OCI-LY1 (cell line): ENCODE data around the gene RTKN.
A peak's percentile ranks its signal among the peaks of the same experiment; 100 is the strongest.

Source experiments
- H2AFZ ChIP-seq: fragments of 200-600 bp; sonication (generic), shearing (Covaris generic); 2 replicates; pipeline ENCODE4 v1.6.0; 2014; ENCODE audit warnings: antibody characterized with exemption, mild to moderate bottlenecking, low read length
- H3F3A ChIP-seq: fragments of 200-600 bp; sonication (generic), shearing (Covaris generic); 2 replicates; pipeline ENCODE4 v1.6.0; 2014; ENCODE audit warnings: mild to moderate bottlenecking, antibody characterized with exemption, low read length, moderate library complexity; ENCODE audit not compliant: insufficient read depth
- H3K27ac ChIP-seq: fragments of 200-600 bp; sonication (generic); 2 replicates; pipeline ENCODE4 v1.5.1; 2014; ENCODE audit warnings: low read length, mixed run types, mild to moderate bottlenecking, low read depth; ENCODE audit not compliant: poor library complexity, severe bottlenecking
- H3K27me3 ChIP-seq: fragments of 200-600 bp; sonication (generic); 2 replicates; pipeline ENCODE4 v1.6.0; 2014; ENCODE audit warnings: antibody characterized with exemption, mild to moderate bottlenecking, low read length, moderate library complexity; ENCODE audit not compliant: insufficient read depth
- H3K36me3 ChIP-seq: fragments of 200-600 bp; sonication (generic); 2 replicates; pipeline ENCODE4 v1.6.1; 2014; ENCODE audit warnings: mild to moderate bottlenecking, antibody characterized with exemption, low read length, moderate library complexity, mixed read lengths; ENCODE audit not compliant: insufficient read depth
- H3K4me1 ChIP-seq: fragments of 200-600 bp; sonication (generic); 2 replicates; pipeline ENCODE4 v1.5.1; 2014; ENCODE audit warnings: mild to moderate bottlenecking, low read length, moderate library complexity; ENCODE audit not compliant: insufficient read depth, severe bottlenecking
- H3K4me2 ChIP-seq: fragments of 200-600 bp; sonication (generic), shearing (Covaris generic); 2 replicates; pipeline ENCODE4 v1.6.1; 2014; ENCODE audit warnings: low read length
- H3K4me3 ChIP-seq: fragments of 200-600 bp; sonication (generic); 2 replicates; pipeline ENCODE4 v1.5.1; 2014; ENCODE audit warnings: low read length, low read depth, mild to moderate bottlenecking, mixed read lengths; ENCODE audit not compliant: poor library complexity, severe bottlenecking
- H3K79me2 ChIP-seq: fragments of 200-600 bp; shearing (Covaris generic); 2 replicates; pipeline ENCODE4 v1.6.1; 2016; ENCODE audit warnings: mixed run types, low read length, mixed read lengths; ENCODE audit not compliant: insufficient read depth
- H3K9ac ChIP-seq: fragments of 200-600 bp; sonication (generic), shearing (Covaris generic); 2 replicates; pipeline ENCODE4 v1.6.1; 2014; ENCODE audit warnings: mild to moderate bottlenecking, low read length, mixed read lengths
- H3K9me2 ChIP-seq: fragments of 200-600 bp; sonication (generic), shearing (Covaris generic); 2 replicates; pipeline ENCODE4 v1.6.1; 2014; ENCODE audit warnings: low read depth, mild to moderate bottlenecking, low read length, mixed read lengths
- H3K9me3 ChIP-seq: fragments of 200-600 bp; shearing (Covaris generic); 2 replicates; pipeline ENCODE4 v1.6.1; 2014; ENCODE audit warnings: low read length, mixed read lengths
- H4K20me1 ChIP-seq: fragments of 200-600 bp; sonication (generic), shearing (Covaris generic); 2 replicates; pipeline ENCODE4 v1.6.0; 2016; ENCODE audit warnings: mild to moderate bottlenecking, low read length; ENCODE audit not compliant: insufficient read depth
- EZH2 ChIP-seq: fragments of 200-600 bp; sonication (generic), shearing (Covaris generic); IDR thresholded peaks from 2 replicates; pipeline ENCODE4 v1.8.0; 2017; ENCODE audit warnings: borderline replicate concordance, mixed run types, mild to moderate bottlenecking, antibody characterized with exemption, low read length, moderate library complexity, mixed read lengths
- TF ChIP-seq, protein P1 (sequence below): fragments of 200-600 bp; sonication (generic), shearing (Covaris generic); IDR thresholded peaks from 2 replicates; pipeline ENCODE4 v1.5.1; 2017; ENCODE audit warnings: mild to moderate bottlenecking, antibody characterized with exemption, low read length, moderate library complexity, mixed read lengths

RTKN gene

DNA sequence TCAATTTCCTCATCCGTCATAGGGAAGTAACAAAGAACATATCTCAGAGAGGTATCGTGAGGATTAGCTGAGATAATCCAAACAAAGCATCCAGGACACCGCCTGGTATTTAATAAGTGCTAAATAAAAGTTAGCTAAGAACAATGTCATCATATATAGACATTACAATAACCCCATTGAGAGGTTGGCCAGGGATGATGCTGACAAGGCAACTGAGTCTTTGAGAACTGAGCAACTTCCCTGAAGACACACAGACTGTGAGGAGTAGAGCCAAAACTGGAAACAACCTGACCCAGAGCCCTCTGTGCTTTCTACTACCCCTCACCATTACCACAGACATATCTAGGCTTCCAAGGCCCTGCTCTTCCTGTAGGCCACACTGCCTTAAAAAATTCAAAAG, 60.0 kb downstream of the RTKN start:
- Histone ChIP-seq H4K20me1 (no peaks in the 10 kb centered on the region), H3K4me1 (peaks cover 11% of the 10 kb centered on the region), H3K4me3 (no peak overlapping the region), H3K9ac (no peak overlapping the region), H3F3A (no peaks in the 10 kb centered on the region), H3K27me3 (no peaks in the 10 kb centered on the region), H3K36me3 (peaks cover 20% of the 10 kb centered on the region; the same call in 1 of the 2 replicates), H2AFZ (no peak overlapping the region), H3K27ac (no peak overlapping the region), H3K9me2 (no peaks in the 10 kb centered on the region), H3K4me2 (no peak overlapping the region), H3K9me3 (no peaks in the 10 kb centered on the region), H3K79me2 (no peaks in the 10 kb centered on the region)
- TF ChIP-seq, protein P1, sequence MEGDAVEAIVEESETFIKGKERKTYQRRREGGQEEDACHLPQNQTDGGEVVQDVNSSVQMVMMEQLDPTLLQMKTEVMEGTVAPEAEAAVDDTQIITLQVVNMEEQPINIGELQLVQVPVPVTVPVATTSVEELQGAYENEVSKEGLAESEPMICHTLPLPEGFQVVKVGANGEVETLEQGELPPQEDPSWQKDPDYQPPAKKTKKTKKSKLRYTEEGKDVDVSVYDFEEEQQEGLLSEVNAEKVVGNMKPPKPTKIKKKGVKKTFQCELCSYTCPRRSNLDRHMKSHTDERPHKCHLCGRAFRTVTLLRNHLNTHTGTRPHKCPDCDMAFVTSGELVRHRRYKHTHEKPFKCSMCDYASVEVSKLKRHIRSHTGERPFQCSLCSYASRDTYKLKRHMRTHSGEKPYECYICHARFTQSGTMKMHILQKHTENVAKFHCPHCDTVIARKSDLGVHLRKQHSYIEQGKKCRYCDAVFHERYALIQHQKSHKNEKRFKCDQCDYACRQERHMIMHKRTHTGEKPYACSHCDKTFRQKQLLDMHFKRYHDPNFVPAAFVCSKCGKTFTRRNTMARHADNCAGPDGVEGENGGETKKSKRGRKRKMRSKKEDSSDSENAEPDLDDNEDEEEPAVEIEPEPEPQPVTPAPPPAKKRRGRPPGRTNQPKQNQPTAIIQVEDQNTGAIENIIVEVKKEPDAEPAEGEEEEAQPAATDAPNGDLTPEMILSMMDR: no peak
- no peak for TF ChIP-seq EZH2

DNA sequence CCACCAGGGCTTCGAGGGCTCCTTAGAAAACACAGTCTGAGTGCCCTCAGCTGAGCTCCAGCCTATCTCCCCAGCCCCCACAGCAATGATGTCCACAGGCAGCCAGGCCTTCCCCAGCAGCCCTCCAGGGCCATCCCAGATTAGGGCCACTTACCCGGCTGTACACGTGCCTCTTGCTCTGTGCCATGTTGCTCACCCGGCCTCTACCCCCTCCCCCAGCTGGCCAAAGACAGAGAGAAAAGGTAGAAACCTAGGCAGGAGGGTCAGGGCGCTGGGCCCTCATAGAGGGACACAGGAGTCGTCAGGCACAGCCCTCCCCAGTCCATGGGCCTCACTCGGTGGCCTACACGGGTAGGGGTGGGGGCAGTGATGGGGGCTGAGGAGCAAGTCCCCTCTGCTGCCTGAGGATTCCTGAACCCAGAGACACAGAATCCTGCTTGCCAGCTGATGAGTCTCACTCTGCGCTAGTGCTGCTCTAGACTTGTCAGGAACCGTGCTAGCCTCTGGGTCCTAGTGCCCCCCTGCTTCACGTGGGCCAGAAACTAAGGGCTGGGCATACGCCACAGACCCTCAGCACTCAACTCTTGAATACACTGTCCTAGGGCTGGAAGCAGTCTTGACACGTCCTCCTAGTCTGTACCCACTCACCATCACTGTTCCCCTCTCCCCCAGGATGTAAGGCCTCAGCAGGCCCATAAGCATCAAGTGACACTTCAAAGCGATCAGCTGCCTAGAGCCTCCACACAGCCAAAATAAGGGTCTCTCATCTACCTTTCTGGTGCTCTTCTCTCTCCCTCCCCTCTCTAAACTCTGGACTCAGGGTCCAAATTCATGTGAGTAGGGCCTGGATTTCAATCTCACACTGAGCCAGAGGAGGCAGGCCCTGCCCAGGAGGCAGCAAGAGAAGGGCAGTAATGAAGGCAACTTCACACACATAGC, 61.6 kb downstream of the RTKN start, which contains the start of gene DCTN1:
Gene DCTN1, minus strand, starts transcription at position 461 of the 939 bp plus-strand sequence. Its CDS starts 274 bp downstream, at position 187.
- Histone ChIP-seq H3K9ac (peak within 1 kb of the TSS; percentile 55; the same call in 1 of the 2 replicates), H3K27me3 (no peaks in the 10 kb centered on the region), H3K36me3 (peaks cover 26% of the 10 kb centered on the region; the same call in 1 of the 2 replicates), H4K20me1 (no peaks in the 10 kb centered on the region), H3K9me2 (no peaks in the 10 kb centered on the region), H3F3A (no peaks in the 10 kb centered on the region), H3K27ac (no peak within 1 kb of the TSS), H3K4me2 (peak within 1 kb of the TSS; percentile 64), H3K79me2 (no peaks in the 10 kb centered on the region), H3K4me3 (peak within 1 kb of the TSS; percentile 47), H3K4me1 (peaks cover 17% of the 10 kb centered on the region), H3K9me3 (no peaks in the 10 kb centered on the region), H2AFZ (no peak within 1 kb of the TSS)
- TF ChIP-seq, protein P1: no peak
- no peak for TF ChIP-seq EZH2

DNA sequence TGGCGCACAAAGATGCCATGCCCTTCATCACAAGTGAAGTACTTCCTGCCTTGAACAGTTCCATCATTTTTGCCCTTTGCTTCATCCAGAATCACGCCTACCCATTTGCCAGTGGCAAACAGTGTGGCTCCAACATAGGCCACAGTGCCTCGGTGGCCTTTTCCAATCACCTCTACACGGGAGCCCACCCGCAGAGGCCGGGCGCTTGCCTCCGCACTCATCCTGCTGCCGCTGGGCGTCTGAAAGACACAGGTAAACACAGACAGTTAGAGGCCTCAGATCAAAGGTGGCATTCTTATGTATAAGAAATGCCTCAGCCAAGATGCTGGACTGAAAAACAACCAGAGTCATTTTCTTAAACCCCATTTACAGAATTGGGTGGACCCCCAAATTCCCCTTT, 63.7 kb downstream of the RTKN start:
- Histone ChIP-seq H3F3A (no peaks in the 10 kb centered on the region), H3K9ac (no peak overlapping the region), H3K9me2 (no peaks in the 10 kb centered on the region), H4K20me1 (no peaks in the 10 kb centered on the region), H3K79me2 (no peaks in the 10 kb centered on the region), H3K27me3 (no peaks in the 10 kb centered on the region), H3K9me3 (no peaks in the 10 kb centered on the region), H3K4me3 (no peak overlapping the region), H3K27ac (no peak overlapping the region), H3K36me3 (peaks cover 26% of the 10 kb centered on the region; the same call in 1 of the 2 replicates), H2AFZ (no peak overlapping the region), H3K4me2 (no peak overlapping the region), H3K4me1 (peaks cover 17% of the 10 kb centered on the region)
- TF ChIP-seq, protein P1: no peak
- no peak for TF ChIP-seq EZH2
